Effector memory CD8-positive, alpha-beta T cell (primary cell): ENCODE measurements around the gene MTRFR.

Experiments
- ATAC-seq: fragments of 150-1000 bp; cut with Tn5 transposase; replicated peaks from 2 replicates; pipeline ENCODE4 v1.10.0; 2021; ENCODE audit warnings: mild to moderate bottlenecking, moderate library complexity
- DNase-seq, 3 experiments: peaks; one replicate each; pipeline ENCODE4 v3.0.0; 2021
- H3K27ac Mint-ChIP-seq, 2 donors: one replicate each; pipeline ENCODE4 v1.8.0; 2022; ENCODE audit warnings: mild to moderate bottlenecking in 2 of 2, mixed read lengths in 2 of 2, moderate library complexity in 2 of 2
- H3K27me3 Mint-ChIP-seq, 2 donors: one replicate each; pipeline ENCODE4 v1.8.0; 2022; ENCODE audit warnings: mixed read lengths in 2 of 2
- H3K36me3 Mint-ChIP-seq: one replicate; pipeline ENCODE4 v1.8.0; 2022; ENCODE audit warnings: mild to moderate bottlenecking, moderate library complexity, mixed read lengths; ENCODE audit not compliant: insufficient read depth
- H3K4me1 Mint-ChIP-seq, 2 donors: one replicate each; pipeline ENCODE4 v1.8.0; 2022; ENCODE audit warnings: low read depth in 2 of 2, mixed read lengths in 2 of 2
- H3K4me3 Mint-ChIP-seq, 2 donors: one replicate each; pipeline ENCODE4 v1.8.0; 2022; ENCODE audit warnings: mild to moderate bottlenecking in 2 of 2, mixed read lengths in 2 of 2, moderate library complexity in 2 of 2
- H3K9me3 Mint-ChIP-seq, 2 donors: one replicate each; pipeline ENCODE4 v1.8.0; 2022; ENCODE audit warnings: mixed read lengths in 2 of 2

Gene MTRFR

GRCh38 chr12:123289911-123290310 is 56.7 kb downstream of the MTRFR start:
- no peaks in the 10 kb centered on the region for H3K9me3 Mint-ChIP-seq
- H3K4me1 Mint-ChIP-seq = peaks cover 0 to 2% of the 10 kb centered on the region in 2 donors
- no peak overlapping the region for H3K27ac Mint-ChIP-seq
- H3K27me3 Mint-ChIP-seq = no peaks in the 10 kb centered on the region
- DNase-seq = no peak
- no peak overlapping the region for H3K4me3 Mint-ChIP-seq
- H3K36me3 Mint-ChIP-seq = peaks cover 34% of the 10 kb centered on the region
- ATAC-seq = no peak

GRCh38 chr12:123293178-123293760 is 60.0 kb downstream of the MTRFR start:
- H3K4me3 Mint-ChIP-seq = no peak overlapping the region
- H3K27me3 Mint-ChIP-seq = no peaks in the 10 kb centered on the region
- H3K4me1 Mint-ChIP-seq = peaks cover 0 to 2% of the 10 kb centered on the region in 2 donors
- no peaks in the 10 kb centered on the region for H3K9me3 Mint-ChIP-seq
- DNase-seq (no peak), ATAC-seq (no peak)
- H3K27ac Mint-ChIP-seq = no peak overlapping the region
- peaks cover 65% of the 10 kb centered on the region for H3K36me3 Mint-ChIP-seq

- ATAC-seq (no peak), DNase-seq (no peak)
- Mint-ChIP-seq H3K4me3 (no peak overlapping the region), H3K4me1 (no peaks in the 10 kb centered on the region), H3K36me3 (peaks cover 88% of the 10 kb centered on the region), H3K27me3 (no peaks in the 10 kb centered on the region), H3K27ac (no peak overlapping the region), H3K9me3 (no peaks in the 10 kb centered on the region)
These were observed 71.9 kb downstream of the MTRFR start for GRCh38 chr12:123305136-123305535.

GRCh38 chr12:123306200-123306599 is 73.0 kb downstream of the MTRFR start:
- no peaks in the 10 kb centered on the region for H3K4me1 Mint-ChIP-seq

More at GRCh38 chr12:123306200-123306599, 73.0 kb downstream of the MTRFR start:
- DNase-seq (no peak), ATAC-seq (no peak)
- H3K4me3 Mint-ChIP-seq = no peak overlapping the region
- peaks cover 88% of the 10 kb centered on the region for H3K36me3 Mint-ChIP-seq
- no peaks in the 10 kb centered on the region for H3K9me3 Mint-ChIP-seq
- H3K27me3 Mint-ChIP-seq = no peaks in the 10 kb centered on the region
- H3K27ac Mint-ChIP-seq = no peak overlapping the region
